GM10266 (cell line): ENCODE data around the gene PLCH2.

Experiments
- DNase-seq: peaks from one replicate; pipeline ENCODE4 v3.0.0; 2012; ENCODE audit errors: extremely low spot score
- CTCF ChIP-seq: IDR thresholded peaks from 2 replicates; pipeline ENCODE4 v1.5.1; 2012; ENCODE audit warnings: mild to moderate bottlenecking, low read depth; ENCODE audit not compliant: control insufficient read depth, insufficient read depth; ENCODE audit errors: missing control alignments

Gene PLCH2

GRCh38 chr1:2506901-2507565 lies 30.9 kb downstream of the PLCH2 start:
- TF ChIP-seq CTCF: no peak
- no peak for DNase-seq

GRCh38 chr1:2507744-2508155 lies 31.7 kb downstream of the PLCH2 start:
- no peak for TF ChIP-seq CTCF
- no peak for DNase-seq

- no peak for DNase-seq
- TF ChIP-seq CTCF: no peak
These were observed 32.1 kb downstream of the PLCH2 start for GRCh38 chr1:2508180-2508579.

GRCh38 chr1:2508751-2509150 lies 32.7 kb downstream of the PLCH2 start:
- no peak for TF ChIP-seq CTCF
- DNase-seq: no peak

- no peak for DNase-seq
- no peak for TF ChIP-seq CTCF
These were observed 33.5 kb downstream of the PLCH2 start for GRCh38 chr1:2509589-2509988.

GRCh38 chr1:2510366-2511155 lies 34.5 kb downstream of the PLCH2 start:
- no peak for TF ChIP-seq CTCF

GRCh38 chr1:2512862-2513421 lies 36.9 kb downstream of the PLCH2 start:
- no peak for TF ChIP-seq CTCF
- DNase-seq: no peak

More at GRCh38 chr1:2510366-2511155, 34.5 kb downstream of the PLCH2 start:
- DNase-seq: no peak
